HUDEP-2 (cell line): ENCODE measurements around the gene SLC37A2.
A peak's percentile ranks its signal among the peaks of the same experiment; 100 is the strongest.

Experiments used
- DNase-seq, 76 experiments: peaks; one replicate each; lab custom pipeline; 2025; ENCODE audit not compliant: unreplicated experiment in 76 of 76; lab: John Stamatoyannopoulos, UW

SLC37A2 gene

DNA sequence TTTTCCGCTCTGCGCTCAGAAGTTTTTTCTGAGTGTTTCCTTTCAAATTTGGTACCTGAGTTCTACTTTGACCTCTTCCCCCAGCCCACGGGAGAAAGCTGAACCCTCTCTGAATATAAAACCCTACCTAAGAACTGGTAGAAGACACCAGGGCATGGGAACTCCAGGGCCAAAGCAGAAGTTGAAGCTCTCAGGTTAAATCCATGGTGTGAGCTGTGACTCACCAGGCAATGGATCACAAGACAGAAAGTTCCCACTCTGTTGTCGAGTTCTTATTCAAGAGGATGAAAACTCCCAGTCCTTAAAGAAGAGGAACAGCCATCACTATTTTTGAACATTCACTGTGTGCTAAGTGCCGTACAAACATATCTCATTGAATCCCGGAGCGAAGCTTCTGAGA is 39.4 kb downstream of the SLC37A2 start:
- DNase-seq = no peak

DNA sequence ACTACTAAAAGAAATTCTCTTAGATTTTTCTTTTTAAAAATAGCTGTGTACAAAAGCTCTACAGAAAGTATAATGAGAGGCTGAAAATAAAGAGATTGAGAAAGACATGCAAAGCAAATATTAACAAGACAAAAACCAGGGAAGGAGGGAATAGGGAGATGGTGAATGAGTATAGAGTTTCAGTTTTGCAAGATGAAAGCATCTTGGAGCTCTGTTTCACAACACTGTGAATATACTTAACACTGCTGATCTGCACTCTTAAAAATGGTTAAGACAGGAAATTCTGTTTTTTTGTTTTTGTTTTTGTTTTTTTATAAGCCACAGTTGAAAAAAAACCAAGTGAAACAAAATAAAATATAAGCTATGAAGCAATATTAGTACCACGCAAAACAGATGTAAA is 42.8 kb downstream of the SLC37A2 start:
- DNase-seq = no peak

- DNase-seq = no peak
These were observed 45.4 kb downstream of the SLC37A2 start for GRCh38 chr11:125108469-125108868.

- peak in 8 of 76 experiments; percentile 2 to 22 (median 8) for DNase-seq
These were observed 47.4 kb downstream of the SLC37A2 start for GRCh38 chr11:125110506-125110905.

DNA sequence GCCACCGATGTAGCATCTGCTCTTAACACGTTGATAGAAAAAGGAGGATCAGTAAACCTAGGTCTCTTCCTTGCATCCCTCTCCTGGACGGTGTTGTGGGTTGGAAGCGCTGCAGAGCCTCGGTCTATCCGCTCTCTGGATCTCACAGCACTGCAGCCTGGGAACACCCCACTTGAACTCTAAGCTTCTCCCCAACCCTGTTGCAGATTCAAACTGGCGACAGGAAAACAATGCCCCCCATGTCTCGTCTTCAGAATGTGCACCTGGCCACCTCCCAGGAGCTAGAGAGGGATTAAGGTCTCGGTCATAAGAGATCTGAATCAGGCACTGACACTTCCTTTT is 47.9 kb downstream of the SLC37A2 start:
- peak in 7 of 76 experiments; percentile 3 to 37 (median 14) for DNase-seq

DNA sequence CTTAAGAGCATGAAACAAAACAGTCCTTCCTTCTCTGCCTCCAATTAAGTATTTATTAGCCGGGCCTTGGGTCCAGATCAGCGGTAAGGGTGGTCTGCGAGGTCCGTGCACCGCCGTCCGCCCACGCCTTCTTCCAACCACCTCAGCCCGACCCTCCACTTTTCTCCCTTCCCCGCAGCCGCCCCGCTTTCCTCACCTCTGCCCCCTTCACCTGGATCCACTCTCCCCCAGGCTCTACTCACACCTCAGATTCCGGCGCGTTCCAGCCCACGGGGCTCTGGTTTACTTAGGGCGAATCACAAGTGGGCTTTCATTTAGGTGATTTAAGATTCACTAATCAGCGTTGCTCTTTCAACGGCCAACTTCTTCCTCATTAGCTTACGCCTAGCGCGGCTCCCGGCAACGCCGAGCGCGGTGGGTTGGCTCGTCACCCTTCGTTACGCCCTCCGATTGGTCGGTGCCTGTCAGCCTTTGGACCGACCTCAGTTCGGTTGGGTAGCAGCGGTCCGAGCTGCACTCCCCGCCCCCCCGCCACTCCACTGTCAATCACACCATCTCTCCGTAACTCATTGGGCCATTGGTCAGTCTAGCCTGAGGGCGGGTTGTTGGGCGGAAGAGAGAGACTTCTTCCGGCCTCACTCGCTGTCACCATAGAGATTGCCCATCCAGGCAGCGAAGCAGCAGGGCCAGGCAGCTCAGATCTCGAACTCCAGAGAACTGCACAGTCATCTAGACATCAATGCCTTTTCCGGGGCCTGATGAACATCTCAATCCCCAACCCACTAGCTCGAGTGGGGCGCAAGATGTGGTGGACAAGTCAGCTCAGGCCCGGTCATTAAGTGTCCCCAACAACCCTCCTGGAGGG is 48.5 kb downstream of the SLC37A2 start, which contains the start of gene TMEM218:
TSS of gene TMEM218 (minus strand) at position 284 of the 865 bp plus-strand sequence. CDS start 9,385 bp downstream, outside the sequence.
- DNase-seq = peak; percentile 47 to 99 (median 96)

GRCh38 chr11:125112208-125112604 is 49.1 kb downstream of the SLC37A2 start:
- DNase-seq = no peak

- DNase-seq = peak in 2 of 76 experiments; percentile 13 to 26
These were observed 51.4 kb downstream of the SLC37A2 start for GRCh38 chr11:125114518-125114917.

DNA sequence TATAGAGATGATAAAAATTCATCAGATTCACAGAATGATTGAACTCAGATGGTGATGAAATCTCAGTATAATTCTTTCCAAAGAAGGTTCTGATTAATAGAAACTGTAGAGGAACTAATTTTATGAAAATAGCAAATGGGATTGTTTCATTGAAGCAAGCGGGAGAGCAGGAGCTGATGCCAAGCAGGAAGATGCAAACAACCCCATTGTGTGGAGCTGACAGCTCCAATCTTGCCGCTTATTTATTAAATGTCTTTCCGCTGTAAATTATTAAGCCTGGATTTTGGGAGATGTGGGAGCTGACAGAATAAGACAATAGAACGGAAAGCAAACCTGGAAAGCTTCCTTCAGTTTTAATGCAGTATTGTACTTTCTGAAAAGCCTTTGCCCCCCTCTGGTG is 54.3 kb downstream of the SLC37A2 start:
- no peak for DNase-seq

DNA sequence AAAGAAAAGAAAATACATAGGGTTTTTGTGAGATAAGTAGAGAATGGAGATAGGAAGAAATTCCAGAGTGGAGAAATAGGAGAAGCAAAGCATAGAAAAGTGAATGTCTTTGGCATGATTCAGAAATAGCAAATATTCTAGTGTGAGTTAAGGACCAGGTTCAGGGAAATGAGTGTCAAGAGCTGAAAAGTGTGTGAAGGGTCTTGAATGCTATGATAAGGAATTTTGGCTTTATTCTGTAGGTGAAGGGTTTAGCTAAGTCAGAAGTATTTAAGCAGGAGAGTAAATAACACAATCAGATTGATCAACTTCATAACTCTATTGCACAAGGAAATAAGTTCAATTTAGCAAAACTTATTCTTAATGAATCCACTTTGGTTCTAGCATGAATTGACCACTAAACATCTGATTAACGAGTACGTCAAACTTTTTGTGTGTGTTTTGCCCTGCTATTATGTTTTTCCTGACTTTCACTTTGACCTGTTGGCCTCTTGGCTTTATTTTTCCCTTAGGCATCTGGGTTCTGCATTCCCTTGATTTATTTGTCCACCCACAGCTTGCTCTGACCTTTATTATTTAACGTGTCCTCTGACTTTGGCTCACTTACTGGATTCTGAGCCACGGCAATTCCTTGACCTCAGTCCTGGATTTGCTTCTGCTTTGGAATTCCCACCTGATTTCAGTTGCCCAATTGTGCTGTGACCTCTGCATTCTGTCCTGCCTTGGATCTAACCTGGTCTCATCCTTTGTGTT is 60.3 kb downstream of the SLC37A2 start:
- DNase-seq = no peak

GRCh38 chr11:125123947-125124617 is 61.0 kb downstream of the SLC37A2 start:
- DNase-seq = peak in 39 of 76 experiments; percentile 1 to 56 (median 17)

DNA sequence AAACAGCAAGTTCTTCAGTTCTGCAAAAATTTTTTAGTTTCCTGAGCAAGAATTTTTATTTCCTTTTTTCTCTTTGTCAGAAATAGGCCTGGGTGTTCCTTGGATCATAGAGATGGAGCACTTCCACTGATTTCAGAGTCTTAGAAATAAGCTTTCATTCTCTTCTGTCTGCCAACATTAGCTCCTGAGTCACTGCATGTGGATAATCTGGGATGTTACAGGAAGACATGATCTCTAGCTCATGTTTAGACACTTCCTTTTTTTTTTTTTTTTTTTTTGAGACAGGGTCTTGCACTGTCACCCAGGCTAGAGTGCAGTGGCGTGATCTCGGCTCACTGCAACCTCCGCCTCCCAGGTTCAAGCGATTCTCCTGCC is 61.5 kb downstream of the SLC37A2 start:
- DNase-seq = no peak

DNA sequence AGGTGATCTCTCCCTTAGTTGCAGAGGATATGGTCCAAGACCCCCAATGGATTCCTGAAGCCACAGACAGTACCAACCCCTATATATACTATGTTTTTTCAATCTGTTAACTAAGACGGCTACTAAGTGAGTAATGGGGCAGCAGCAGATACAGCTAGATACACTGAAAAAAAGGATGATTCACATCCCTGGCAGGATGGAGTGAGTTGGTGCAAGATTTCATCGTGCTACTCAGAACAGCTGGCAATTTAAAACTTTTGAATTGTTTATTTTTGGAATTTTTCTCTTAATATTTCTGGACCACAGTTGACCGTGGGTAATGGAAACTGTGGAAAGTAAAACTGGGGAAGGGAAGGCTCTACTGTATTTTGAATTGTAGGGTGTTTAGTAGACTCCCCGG is 65.3 kb downstream of the SLC37A2 start:
- no peak for DNase-seq

DNA sequence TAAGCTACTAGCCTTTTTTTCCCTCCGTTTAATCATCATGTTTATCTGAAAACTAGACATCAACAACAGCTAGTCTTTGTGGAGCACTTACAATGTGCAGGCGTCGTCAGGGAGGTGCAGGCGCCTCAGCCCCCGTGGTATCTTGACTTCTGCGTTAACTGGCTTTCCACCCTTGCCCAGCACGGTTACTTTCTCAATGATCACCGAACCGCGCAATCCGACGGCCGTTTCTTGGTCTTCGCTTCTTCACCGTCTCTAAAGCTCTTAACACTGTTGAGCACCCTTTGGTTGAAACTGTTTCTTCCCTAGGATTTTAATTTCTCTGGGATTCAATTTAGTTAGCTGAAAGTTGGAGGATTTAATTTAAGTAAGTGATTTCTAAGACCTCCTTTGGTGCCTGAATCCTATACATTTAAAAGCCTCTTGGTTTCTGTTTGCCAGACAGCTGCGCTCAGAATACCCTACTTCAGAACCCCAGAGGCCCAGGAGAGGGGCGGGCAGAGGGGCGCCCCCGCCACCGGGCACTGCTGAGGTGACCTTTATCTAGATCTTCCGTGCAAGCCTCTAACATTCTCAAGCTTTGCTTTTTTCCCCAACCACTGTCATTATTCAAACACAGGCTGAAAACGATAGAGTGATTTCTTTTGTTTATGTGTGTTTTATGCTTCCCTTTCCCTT is 66.3 kb downstream of the SLC37A2 start:
- DNase-seq = no peak

DNA sequence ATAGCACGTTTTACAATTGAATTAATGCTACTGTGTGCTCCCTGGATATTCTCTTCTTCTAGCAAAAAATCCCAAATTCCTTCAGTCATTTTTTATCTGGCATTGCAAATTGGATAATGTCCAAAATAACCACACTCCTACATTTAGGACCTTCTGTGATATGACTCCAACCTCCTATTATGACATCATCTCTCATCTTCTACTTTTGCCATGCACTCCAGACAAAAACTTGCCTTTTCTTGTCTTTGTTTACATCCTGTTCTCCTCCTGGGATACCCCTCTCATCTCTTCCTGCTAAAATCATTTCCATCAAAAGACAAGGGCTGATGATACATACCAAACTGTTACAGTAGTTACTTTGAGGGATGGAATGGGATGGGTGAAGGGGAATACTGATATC is 69.0 kb downstream of the SLC37A2 start:
- no peak for DNase-seq

DNA sequence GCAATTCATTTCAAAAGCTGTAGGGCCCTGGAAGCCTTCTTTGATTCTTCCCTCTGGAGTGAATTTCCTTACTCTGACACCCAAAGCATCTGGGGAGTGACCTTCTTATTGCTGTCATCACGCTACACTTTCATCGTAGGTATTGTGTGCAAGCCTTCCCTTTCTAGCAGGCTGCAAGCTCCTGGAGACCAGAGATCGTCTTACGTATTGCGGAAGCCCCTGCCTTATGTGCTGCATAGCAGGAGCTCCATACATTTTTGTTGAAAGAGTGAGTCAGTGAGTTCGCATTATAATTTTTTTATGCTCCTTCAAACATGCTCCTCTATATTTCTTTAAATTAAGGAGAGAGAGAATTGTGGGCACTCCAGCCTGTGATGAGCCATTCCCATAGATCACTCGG is 69.5 kb downstream of the SLC37A2 start:
- no peak for DNase-seq

DNA sequence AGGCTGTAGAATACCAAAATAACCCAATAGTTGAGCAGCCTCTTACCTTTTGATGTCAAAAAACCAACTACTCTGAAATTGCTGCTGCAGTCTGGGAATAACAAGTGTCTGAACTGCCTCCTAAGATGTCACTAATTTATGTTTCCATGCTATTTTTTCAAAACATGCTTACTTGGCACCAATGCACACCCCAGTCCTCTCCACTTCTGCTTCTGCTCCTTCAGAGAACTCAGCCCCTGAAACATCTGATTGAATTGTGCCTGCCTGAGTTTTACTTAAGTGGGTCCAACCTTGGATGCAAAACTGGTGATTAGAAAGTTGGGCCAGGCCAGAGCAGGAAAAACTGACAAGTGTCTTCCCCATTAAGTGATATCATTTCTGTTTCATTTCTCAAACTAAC is 72.9 kb downstream of the SLC37A2 start:
- no peak for DNase-seq

DNA sequence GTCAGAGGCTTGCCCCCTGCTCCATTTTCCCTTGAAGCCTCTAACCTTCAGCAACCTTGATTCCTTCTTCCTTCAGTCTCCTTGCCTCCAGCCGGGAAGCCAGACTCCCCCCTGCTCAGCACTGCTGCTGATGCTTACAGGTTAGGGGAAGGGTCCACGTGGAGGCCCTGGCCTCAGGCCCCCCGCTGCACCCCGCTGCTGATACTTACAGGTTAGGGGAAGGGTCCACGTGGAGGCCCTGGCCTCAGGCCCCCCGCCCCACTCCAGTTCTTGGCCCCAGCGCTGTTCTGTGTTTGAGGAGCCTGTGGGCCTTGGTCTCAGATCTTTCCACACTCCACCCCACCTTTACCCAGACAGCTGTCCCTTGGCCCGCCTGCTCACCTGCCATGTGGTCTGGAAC is 75.9 kb downstream of the SLC37A2 start:
- no peak for DNase-seq

DNA sequence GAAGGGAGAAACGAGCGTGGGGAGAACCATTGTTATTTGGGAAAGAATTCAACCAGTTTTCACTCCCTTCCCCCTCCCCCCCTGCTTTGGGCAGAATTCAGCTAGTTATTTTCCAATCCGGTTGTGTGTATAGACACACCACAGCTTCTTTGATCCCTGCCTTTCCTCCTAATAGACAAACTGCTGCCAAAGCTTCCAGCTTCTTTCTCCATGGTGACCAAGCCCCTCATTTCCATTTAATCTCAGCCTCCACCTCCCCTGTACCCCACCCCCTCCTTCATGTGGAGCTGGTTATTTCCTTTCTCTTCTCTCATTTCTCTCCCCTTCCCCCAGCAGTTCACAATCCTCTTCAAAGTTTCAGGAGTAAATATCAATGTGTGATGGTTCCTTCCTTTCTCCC is 76.7 kb downstream of the SLC37A2 start:
- no peak for DNase-seq
